ENCODE data around the gene TAF10. TPM values are rescaled to one million over a fixed set of nuclear protein-coding genes. Genes with fewer than 3 reads are reported as not detected.

The TAF10 gene
- total and polyA plus RNA-seq, 2 of the 13 experiments (the other 11 are each of a cell fraction or from before 2014, with no cell fraction given) = 71.3 to 134 TPM

DNA sequence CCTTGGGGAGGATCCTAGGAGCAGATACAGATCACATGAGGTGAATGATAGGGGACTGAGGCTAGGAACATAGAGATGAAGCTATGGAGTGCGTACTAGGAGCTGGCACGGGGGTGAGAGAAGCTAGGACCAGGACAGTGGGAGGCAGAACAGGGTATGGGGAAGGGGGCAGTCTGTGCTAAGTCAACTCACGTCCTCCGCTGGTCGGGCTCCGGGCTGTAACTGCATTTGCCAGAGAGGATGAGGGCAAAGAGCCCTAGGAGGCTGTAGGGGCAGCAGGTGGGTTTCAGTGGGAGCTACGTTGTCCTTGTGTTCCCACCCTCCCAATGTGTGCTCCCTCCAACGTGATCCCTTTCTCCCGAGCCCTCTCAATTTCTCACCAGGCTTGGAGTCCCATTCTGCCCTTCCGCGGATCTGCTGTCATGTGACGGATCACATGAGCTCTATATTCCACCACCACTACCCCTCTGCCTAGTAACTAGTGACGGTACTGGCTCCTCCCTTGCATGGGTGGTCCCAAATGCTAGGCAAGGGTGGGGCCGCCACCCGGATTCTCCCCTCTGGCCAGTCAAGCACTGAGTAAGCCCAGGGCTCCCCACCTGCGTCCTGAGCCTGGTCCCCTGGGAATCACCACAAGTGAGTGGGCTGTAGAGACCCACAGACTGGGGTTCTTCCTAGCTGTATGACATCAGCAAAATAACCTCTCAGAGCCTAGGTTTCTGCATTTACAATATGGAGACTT, 7.2 kb upstream of the TAF10 start, which contains the start of gene TPP1 (continued):
- no peak for TF ChIP-seq NFE2L2 (IDR thresholded peaks at IDR 0.05; ENCODE audit: low read length)
- no peak for TF ChIP-seq RBAK (CRISPR knock-in tag; IDR thresholded peaks at IDR 0.05)
- 0 out of 2 replicates have a peak, but pooled peaks have one; percentile 37 for TF ChIP-seq ETV5 (CRISPR knock-in tag; IDR thresholded peaks at IDR 0.05; ENCODE audit: borderline replicate concordance)
- TF ChIP-seq FOXA3 (CRISPR knock-in tag; IDR thresholded peaks at IDR 0.05) = peak; percentile 42; the same call in 1 of the 2 replicates
- no peak for TF ChIP-seq PHF21A (CRISPR knock-in tag; IDR thresholded peaks at IDR 0.05)
- TF ChIP-seq, protein P1, sequence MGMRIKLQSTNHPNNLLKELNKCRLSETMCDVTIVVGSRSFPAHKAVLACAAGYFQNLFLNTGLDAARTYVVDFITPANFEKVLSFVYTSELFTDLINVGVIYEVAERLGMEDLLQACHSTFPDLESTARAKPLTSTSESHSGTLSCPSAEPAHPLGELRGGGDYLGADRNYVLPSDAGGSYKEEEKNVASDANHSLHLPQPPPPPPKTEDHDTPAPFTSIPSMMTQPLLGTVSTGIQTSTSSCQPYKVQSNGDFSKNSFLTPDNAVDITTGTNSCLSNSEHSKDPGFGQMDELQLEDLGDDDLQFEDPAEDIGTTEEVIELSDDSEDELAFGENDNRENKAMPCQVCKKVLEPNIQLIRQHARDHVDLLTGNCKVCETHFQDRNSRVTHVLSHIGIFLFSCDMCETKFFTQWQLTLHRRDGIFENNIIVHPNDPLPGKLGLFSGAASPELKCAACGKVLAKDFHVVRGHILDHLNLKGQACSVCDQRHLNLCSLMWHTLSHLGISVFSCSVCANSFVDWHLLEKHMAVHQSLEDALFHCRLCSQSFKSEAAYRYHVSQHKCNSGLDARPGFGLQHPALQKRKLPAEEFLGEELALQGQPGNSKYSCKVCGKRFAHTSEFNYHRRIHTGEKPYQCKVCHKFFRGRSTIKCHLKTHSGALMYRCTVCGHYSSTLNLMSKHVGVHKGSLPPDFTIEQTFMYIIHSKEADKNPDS (CRISPR knock-in tag; IDR thresholded peaks at IDR 0.05) = no peak
- no peak for TF ChIP-seq GLI4 (CRISPR knock-in tag; IDR thresholded peaks at IDR 0.05; ENCODE audit: borderline replicate concordance)
- TF ChIP-seq, protein P2, sequence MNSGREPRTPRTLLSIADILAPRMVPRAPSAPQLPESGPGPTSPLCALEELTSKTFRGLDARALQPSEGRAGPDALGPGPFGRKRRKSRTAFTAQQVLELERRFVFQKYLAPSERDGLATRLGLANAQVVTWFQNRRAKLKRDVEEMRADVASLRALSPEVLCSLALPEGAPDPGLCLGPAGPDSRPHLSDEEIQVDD (CRISPR knock-in tag; IDR thresholded peaks at IDR 0.05; ENCODE audit: borderline replicate concordance) = no peak
- TF ChIP-seq ZSCAN9 (CRISPR knock-in tag; IDR thresholded peaks at IDR 0.05; ENCODE audit: borderline replicate concordance) = no peak
- TF ChIP-seq, protein P3, sequence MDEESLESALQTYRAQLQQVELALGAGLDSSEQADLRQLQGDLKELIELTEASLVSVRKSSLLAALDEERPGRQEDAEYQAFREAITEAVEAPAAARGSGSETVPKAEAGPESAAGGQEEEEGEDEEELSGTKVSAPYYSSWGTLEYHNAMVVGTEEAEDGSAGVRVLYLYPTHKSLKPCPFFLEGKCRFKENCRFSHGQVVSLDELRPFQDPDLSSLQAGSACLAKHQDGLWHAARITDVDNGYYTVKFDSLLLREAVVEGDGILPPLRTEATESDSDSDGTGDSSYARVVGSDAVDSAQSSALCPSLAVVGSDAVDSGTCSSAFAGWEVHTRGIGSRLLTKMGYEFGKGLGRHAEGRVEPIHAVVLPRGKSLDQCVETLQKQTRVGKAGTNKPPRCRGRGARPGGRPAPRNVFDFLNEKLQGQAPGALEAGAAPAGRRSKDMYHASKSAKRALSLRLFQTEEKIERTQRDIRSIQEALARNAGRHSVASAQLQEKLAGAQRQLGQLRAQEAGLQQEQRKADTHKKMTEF (CRISPR knock-in tag; IDR thresholded peaks at IDR 0.05) = 0 out of 2 replicates have a peak, but pooled peaks have one; percentile 67
- TF ChIP-seq PRPF4 (IDR thresholded peaks at IDR 0.05; ENCODE audit: low read depth, low read length, poor library complexity, severe bottlenecking) = no peak
- peak; percentile 58 for TF ChIP-seq NFYC (CRISPR knock-in tag; IDR thresholded peaks at IDR 0.05)
- TF ChIP-seq SMARCC2 (IDR thresholded peaks at IDR 0.05) = no peak
- TF ChIP-seq, protein P4, sequence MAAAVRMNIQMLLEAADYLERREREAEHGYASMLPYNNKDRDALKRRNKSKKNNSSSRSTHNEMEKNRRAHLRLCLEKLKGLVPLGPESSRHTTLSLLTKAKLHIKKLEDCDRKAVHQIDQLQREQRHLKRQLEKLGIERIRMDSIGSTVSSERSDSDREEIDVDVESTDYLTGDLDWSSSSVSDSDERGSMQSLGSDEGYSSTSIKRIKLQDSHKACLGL (CRISPR knock-in tag; IDR thresholded peaks at IDR 0.05) = no peak; the same call in 1 of the 2 replicates
- peak; percentile 100 for TF ChIP-seq TBX3 (IDR thresholded peaks at IDR 0.05; ENCODE audit: borderline replicate concordance)
- TF ChIP-seq ZNF660 (CRISPR knock-in tag; IDR thresholded peaks at IDR 0.05; ENCODE audit: borderline replicate concordance, low read depth) = no peak
- no peak for TF ChIP-seq JDP2 (CRISPR knock-in tag; IDR thresholded peaks at IDR 0.05; ENCODE audit: borderline replicate concordance)
- TF ChIP-seq MATR3 (CRISPR knock-in tag; IDR thresholded peaks at IDR 0.05) = no peak
- TF ChIP-seq ZNF350 (CRISPR knock-in tag; IDR thresholded peaks at IDR 0.05; ENCODE audit: borderline replicate concordance, low read depth) = peak; percentile 42; the same call in 1 of the 2 replicates
- no peak for TF ChIP-seq TEAD2 (CRISPR knock-in tag; IDR thresholded peaks at IDR 0.05)
- no peak for TF ChIP-seq ZNF891 (CRISPR knock-in tag; IDR thresholded peaks at IDR 0.05)
- TF ChIP-seq ZBTB7A (CRISPR knock-in tag; IDR thresholded peaks at IDR 0.05) = no peak
- TF ChIP-seq FLYWCH1 (CRISPR knock-in tag; IDR thresholded peaks at IDR 0.05) = no peak
- TF ChIP-seq TOPORS (CRISPR knock-in tag; IDR thresholded peaks at IDR 0.05) = no peak
- TF ChIP-seq ZFY (CRISPR knock-in tag; IDR thresholded peaks at IDR 0.05) = peak; percentile 45; the same call in 1 of the 2 replicates
- no peak for TF ChIP-seq ZMYM3 (CRISPR knock-in tag; IDR thresholded peaks at IDR 0.05)
- no peak for TF ChIP-seq ZNF256 (CRISPR knock-in tag; conservative IDR thresholded peaks at IDR 0.05)
- TF ChIP-seq ZBTB20 (CRISPR knock-in tag; IDR thresholded peaks at IDR 0.05; ENCODE audit: borderline replicate concordance, low read depth) = no peak

Data from HepG2 (cell line).